Esophagus muscularis mucosa (tissue), 4 donors: Measurements from ENCODE around the gene THRB.

Experiments
- CTCF ChIP-seq, 3 experiments: fragments of 200-600 bp in 2 of 3; fragments of 450-650 bp in 1 of 3; sonication (generic) in 2 of 3; IDR thresholded peaks; one replicate each; pipeline ENCODE4 v1.5.1; 2017 to 2019; ENCODE audit warnings: antibody characterized with exemption in 3 of 3, mild to moderate bottlenecking in 2 of 3, moderate library complexity in 1 of 3
- EP300 ChIP-seq: sonication (generic); formaldehyde crosslinking; IDR thresholded peaks from one replicate; pipeline ENCODE4 v1.6.1; 2017; ENCODE audit warnings: antibody characterized with exemption
- POLR2A ChIP-seq: fragments of 450-650 bp; IDR thresholded peaks from one replicate; pipeline ENCODE4 v1.6.1; 2017; ENCODE audit warnings: antibody characterized with exemption, moderate library complexity, mild to moderate bottlenecking, low read depth
- POLR2AphosphoS5 ChIP-seq, 2 donors: sonication (generic); formaldehyde crosslinking; IDR thresholded peaks; one replicate each; pipeline ENCODE4 v1.6.1; 2017; ENCODE audit warnings: antibody characterized with exemption in 2 of 2

GRCh38 chr3:24541935-24542334 is 47.3 kb upstream of the THRB start:
- TF ChIP-seq POLR2AphosphoS5 (IDR thresholded peaks at IDR 0.05): no peak
- no peak for TF ChIP-seq CTCF (IDR thresholded peaks at IDR 0.05)
- no peak for TF ChIP-seq POLR2A
- no peak for TF ChIP-seq EP300
